ENCODE measurements around the gene PPP1R26.
"Not testable (repeated sequence)": the region's sequence is repeated elsewhere in the genome, so short reads cannot be mapped to it uniquely, and the experiment has no call there.

PPP1R26 gene

DNA sequence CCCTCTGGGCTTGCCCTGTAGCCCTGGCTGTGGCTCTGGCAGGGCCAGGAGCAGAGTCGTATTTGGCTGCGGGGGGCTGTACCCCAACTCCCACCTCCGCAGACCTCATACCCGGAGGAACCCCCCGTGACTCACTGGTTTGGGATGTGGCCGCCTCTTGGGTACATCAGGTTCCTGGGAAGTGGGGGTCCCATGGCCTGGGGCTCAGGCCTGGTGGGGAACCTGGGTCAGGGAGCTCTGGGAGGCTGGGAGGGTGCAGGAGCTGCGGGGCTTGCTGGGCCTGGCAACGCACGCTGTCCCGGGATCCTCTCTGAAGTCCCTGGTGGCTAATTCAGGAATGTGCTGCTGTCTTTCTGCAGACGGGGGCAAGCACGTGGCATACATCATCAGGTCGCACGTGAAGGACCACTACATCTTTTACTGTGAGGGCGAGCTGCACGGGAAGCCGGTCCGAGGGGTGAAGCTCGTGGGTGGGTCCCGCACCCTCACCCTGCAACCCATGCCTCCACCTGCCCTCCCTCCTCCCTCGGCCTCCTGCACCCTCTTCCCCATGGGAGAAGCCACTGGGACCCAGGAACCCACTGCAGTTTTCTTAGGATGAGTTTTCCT lies 44.0 kb downstream of the PPP1R26 start:
- no peak for TF ChIP-seq POLR2A (IDR thresholded peaks at IDR 0.05; ENCODE audit: low read length)
- no peak for TF ChIP-seq GATA1 (IDR thresholded peaks at IDR 0.05; ENCODE audit: low read depth, low read length)
- DNase-seq = no peak

DNA sequence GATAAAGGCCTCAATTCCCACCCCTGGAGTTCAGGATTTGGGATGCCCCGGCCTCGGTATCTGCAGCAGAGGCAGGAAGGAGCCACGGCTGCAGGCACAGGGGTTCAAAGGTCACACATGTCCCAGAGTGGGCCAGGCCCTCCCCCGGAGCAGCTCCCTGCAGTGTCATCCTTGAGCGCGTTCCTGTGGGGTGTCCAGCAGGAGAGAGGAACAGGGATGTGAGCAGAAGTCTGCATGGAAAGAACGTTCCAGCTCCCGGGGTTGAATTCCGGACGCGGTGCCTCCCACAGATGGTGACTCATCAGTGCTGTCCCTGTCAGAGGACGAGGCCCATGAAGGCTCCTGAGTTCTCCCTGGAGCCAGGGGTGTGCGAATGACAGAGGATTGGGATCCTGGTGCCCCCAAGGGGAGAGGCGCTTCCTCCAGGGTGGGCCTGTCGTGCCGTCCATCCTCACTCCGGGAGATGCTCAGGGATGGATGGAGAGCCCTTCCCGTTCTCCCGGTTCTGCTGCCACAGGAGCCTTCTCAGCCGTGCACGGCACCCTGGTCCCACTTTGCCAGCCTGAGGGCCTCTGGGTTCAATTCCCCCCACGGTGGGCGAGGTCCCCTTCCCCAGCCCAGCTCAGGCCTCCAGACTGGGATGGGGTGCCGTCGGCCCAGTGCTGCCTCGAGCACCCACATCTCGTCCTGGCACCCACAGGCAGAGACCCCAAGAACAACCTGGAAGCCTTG lies 44.7 kb downstream of the PPP1R26 start:
- no peak for DNase-seq
- TF ChIP-seq POLR2A (IDR thresholded peaks at IDR 0.05; ENCODE audit: low read length) = no peak
- TF ChIP-seq GATA1 (IDR thresholded peaks at IDR 0.05; ENCODE audit: low read depth, low read length) = no peak

DNA sequence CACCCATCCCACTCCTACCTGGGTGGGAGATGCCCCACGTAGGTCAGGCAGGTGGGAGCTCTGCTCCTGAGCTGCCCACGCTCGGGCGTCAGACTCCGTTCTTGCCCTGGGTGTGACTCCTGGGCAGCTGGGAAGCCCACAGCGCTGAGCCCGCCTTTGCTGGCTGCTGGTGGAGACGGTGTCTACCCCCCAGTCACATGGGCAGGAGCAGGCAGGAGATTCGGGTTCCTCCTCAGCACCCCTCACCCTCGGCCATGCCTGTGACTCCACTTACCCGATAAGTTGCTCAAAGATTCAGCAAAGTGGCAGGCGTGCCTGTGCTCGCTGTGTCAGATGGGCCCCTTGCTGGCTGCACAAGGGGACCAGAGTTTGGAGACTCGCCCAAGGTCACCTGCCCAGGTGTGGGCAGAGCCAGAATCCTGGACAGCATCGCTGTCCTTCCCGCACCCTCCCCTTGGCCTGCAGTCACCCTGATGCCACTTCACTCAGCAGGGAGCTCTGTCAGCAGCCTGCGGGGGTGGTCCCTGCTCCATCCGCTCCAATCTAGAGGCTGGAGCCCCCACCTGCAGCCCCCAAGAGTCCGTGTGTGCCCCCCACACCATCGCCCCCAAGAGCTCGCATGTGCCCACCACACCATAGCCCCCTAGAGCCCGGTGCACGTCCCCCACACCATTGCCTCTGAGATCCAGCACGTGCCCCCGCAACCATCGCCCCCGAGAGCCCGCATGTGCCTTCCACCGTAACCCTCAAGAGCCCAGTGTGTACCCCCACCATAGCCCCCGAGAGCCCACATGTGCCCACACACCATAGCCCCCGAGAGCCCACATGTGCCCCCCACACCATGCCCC lies 45.9 kb downstream of the PPP1R26 start:
- no peak for TF ChIP-seq POLR2A (IDR thresholded peaks at IDR 0.05; ENCODE audit: low read length)
- no peak for TF ChIP-seq GATA1 (IDR thresholded peaks at IDR 0.05; ENCODE audit: low read depth, low read length)
- no peak for DNase-seq

DNA sequence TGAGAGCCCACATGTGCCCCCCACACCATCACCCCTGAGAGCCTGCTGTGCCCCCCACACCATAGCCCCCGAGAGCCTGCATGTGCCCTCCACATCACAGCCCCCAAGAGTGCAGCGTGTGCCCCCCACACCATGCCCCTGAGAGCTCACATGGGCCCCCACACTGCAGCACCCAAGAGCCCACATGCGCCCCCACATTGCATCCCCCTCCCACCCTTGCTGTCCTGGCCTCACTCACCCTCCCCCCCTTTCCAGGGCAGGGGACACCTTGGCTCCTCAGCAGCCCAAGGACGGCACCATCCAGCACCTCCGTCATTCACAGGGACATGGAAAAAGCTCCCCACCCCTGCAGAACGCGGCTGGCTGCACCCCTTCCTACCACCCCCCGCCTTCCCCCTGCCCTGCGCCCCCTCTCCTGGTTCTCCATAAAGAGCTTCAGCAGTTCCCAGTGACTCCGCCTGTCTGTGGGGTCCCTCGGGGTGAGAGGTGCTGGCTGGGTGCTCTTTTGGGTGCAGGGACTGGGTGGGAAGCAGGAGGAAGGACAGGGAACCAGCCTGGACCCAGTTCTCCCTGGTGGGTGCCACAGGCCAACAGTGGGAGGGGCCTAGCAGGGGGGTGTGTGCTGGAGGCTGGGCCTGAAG lies 46.6 kb downstream of the PPP1R26 start:
- TF ChIP-seq GATA1 (IDR thresholded peaks at IDR 0.05; ENCODE audit: low read depth, low read length) = no peak
- no peak for TF ChIP-seq POLR2A (IDR thresholded peaks at IDR 0.05; ENCODE audit: low read length)
- no peak for DNase-seq

DNA sequence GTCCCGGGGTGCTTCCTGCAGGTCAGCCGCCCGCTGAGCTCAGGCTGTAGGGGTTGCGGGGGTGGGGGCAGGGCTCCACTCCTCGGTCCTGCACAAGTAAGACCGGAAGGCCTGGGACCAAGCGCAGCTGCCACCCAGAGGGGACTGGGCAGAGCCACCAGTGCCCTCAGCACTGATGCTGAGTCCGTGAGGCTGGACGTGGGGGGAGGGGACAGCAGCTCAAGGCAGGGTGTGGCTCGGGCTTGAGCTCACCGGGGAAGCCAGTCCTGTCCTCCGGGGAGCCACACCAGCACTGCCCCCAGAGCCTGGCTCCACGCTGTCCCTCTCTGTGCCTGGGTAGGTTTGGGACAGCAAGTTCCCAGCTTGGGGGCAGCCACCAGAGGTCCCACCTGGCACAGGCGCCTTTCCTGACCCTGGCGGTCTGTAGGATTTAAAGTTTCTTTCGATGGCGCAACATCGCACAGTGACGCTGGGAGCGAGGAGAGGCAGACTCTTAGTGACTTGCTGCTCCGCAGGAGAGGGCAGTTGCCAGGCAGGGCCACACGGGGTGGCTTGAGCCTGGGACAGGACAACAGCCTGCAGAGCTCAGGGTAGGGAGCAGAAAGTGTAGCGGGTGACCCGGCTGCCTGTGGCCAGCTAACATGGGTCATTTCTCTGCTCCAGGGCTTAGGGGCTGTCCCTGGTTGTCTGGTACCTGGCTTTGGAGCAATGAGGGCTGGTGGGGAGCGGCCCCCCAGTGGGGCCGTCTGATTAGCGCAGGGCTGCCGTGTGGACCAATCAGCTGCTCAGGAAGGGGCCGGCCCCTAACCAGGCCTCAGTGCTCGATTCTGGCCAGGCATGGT lies 47.4 kb downstream of the PPP1R26 start:
- TF ChIP-seq GATA1 (IDR thresholded peaks at IDR 0.05; ENCODE audit: low read depth, low read length) (no peak), POLR2A (IDR thresholded peaks at IDR 0.05; ENCODE audit: low read length) (no peak)
- DNase-seq = no peak

DNA sequence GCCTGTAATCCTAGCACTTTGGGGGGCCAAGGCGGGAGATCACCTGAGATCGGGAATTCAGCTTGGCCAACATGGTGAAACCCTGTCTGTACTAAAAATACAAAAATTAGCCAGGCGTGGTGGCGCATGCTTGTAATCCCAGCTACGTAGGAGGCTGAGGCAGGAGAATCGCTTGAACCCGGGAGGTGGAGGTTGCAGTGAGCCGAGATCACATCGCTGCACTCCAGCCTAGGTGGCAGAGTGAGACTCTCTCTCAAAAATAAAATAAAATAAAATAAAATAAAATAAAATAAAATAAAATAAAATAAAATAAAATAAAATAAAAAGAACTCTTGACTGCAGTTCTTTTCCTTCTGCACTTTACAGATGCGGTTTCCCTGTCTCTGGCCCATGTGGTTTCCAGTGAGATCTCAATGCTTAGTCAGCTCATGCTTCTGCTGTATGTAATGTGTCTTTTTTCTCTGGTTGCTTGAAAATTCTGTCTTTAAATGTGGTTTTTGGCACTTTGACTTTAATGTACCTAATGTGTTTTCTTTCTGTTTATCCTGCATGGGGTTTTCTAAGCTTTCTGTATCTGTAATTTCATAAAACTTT lies 49.4 kb downstream of the PPP1R26 start:
- not testable (repeated sequence) for DNase-seq

DNA sequence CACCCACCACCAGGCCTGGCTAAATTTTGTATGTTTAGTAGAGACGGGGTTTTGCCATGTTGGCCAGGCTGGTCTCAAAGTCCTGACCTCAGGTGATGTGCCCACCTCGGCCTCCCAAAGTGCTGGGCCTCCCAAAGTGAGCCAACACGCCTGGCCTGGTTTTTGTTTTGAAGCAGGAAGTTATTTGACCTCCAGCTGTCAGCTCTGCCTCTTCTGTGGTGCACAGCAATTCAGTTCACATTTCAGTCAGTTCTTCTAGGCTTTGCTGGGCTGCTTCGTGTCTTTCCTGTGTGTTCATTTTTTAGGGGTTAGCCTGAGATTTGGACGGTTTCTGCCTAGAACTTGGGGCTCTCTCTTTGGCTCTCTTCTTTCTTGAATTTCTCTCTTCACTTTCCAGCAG lies 50.6 kb downstream of the PPP1R26 start:
- no peak for DNase-seq
- TF ChIP-seq GATA1 (IDR thresholded peaks at IDR 0.05; ENCODE audit: low read depth, low read length) (no peak), POLR2A (IDR thresholded peaks at IDR 0.05; ENCODE audit: low read length) (no peak)

DNA sequence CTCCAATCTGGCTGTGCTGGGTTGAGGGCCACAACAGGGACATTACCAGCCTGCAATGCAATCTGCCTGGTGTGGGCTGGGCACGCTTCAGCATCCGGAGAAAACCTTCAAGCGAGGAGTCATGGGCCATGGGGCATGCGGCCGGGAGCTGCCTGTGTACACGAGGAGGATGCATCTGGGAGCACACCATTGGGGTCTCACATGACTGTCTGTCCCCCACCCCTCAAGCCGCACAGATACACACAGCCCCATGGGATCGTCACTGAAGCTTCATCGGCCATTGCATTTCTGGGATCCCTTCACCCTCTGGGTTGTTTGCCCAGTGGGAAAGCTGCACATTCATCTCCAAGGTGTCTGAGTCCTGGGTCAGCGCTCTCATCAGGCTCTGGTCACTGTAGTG lies 51.5 kb downstream of the PPP1R26 start:
- no peak for DNase-seq
- TF ChIP-seq POLR2A (IDR thresholded peaks at IDR 0.05; ENCODE audit: low read length) = no peak
- no peak for TF ChIP-seq GATA1 (IDR thresholded peaks at IDR 0.05; ENCODE audit: low read depth, low read length)

DNA sequence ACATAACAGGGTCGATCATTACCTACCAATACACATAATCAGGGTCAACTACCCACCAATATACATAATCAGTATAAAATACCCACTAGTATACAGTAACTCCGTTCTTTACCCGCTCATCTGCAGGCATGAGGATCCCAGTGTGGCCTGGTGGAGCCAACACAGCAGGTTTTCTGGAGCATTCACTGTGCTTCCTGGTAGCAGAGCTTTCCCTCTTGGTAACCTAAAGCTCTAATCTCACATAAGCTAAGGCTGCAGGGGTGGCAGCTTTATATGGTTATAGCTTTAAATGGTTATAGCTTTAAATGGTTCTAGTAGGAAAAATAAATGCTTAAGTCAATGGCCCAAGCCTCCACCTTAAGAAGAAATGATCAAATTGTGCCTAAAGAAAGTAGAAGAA lies 53.5 kb downstream of the PPP1R26 start:
- TF ChIP-seq GATA1 (IDR thresholded peaks at IDR 0.05; ENCODE audit: low read depth, low read length) (no peak), POLR2A (IDR thresholded peaks at IDR 0.05; ENCODE audit: low read length) (no peak)
- no peak for DNase-seq

DNA sequence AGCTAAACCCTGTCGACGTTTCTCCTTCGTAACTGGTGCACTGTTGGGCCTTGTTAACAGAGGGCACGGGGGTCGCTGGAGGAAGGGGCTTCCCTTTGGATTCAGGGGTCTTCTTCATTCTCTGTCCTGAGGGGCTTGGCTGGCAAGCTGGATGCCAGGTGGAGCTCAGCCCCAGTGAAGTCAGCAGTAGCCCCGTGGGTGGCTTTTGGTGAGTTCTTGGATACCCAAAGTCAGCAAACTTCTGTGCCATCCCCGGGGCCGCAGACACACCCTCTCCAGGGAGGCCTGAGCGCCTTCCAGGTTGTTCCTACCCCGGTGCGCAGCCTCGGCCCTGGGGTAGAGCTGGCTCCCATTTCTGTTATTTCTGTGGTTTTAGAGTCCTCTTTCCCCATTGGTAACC lies 54.1 kb downstream of the PPP1R26 start:
- TF ChIP-seq POLR2A (IDR thresholded peaks at IDR 0.05; ENCODE audit: low read length) (no peak), GATA1 (IDR thresholded peaks at IDR 0.05; ENCODE audit: low read depth, low read length) (no peak)
- no peak for DNase-seq

DNA sequence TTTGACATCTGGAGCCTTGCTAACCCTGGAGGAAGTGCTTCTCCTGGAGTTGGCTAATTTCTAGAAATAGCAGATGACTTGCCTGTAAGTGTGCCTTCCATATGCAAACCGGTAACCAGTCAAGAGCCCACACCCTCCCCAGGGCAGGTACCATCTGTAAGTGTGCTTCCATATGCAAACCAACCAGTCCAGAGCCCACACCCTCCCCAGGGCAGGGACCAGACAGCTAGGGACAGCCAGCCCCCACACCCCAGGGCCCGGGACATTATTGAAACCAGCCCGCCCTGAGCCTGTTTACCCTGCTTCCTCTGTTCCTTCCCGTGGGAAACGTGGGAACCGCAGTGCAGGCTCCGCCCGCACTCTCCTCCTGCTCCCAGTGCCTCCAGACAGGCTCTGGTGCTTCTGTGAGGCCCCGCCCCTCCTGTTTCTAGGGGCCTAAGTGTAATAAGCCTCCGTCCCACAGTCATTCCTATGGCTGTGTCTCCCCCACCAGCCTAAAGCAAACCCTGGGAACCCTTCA lies 54.7 kb downstream of the PPP1R26 start:
- DNase-seq = not testable (repeated sequence)

DNA sequence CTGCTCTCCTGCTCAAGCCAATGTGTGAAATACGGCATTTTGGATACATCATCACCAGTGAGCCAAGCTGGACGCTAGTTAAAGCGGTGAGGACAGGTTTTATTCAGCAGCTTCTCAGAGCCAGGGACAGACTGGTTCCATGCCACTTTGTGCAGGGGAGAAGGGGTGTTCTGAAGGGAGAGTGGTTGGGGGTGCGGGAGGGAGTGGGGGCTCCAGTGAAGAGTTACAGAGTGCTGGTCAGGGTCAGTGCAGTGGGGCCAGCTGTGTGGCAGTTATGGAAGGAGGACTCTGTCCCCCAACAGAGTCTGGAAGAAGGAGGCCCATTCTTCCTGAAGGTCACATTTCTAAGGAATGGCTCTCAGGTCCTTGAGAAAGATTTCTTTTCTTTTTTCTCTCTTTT lies 55.2 kb downstream of the PPP1R26 start:
- DNase-seq = not testable (repeated sequence)

DNA sequence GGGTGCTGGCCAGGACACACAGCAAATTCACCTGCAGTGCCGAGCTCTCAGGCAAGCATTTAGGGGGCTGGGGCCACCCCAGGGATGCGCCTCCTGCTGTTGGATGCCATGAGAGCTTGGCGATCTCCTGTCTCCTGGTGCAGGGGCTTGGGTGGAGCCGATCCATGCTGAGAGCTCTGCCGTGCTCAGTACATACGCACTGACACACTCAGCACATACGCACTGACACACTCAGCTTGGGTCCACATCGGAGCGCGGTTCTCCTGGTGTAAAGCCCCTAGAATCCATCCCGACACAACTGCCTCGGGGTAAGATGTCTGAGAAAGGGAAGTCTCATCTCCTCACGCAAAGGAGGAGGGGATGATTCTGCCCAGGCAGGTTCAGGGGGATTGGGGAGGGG lies 56.0 kb downstream of the PPP1R26 start:
- not testable (repeated sequence) for DNase-seq

Measured in erythroblast (primary cell).